ENCODE data around the gene SLC37A2. TPM values are rescaled to one million over a fixed set of nuclear protein-coding genes. Genes with fewer than 3 reads are reported as not detected.

SLC37A2 gene
- polyA plus RNA-seq, 1 experiment = 0.75 TPM

- Histone ChIP-seq H3K27me3 (ENCODE audit: control insufficient read depth, insufficient read depth, low read length) (no peaks in the 10 kb centered on the region), H3K36me3 (ENCODE audit: control insufficient read depth, insufficient read depth, low read length) (no peaks in the 10 kb centered on the region), H3K4me3 (ENCODE audit: low read depth, low read length) (no peak overlapping the region)
- ChIA-PET CTCF (interaction anchor here (1.0 to 2.6 kb wide), 2 partner anchors 9 to 17 kb away, joined by 3 to 6 read pairs; no protein-coding TSS in a partner anchor), POLR2A (no interaction called here)
- no peak for TF ChIP-seq CTCF (IDR thresholded peaks at IDR 0.05; ENCODE audit: insufficient read depth, low read depth, low read length)
- DNase-seq (ENCODE audit: low read depth) = no peak
Observed at GRCh38 chr11:125073616-125074483, 10.7 kb downstream of the SLC37A2 start.

- Histone ChIP-seq H3K36me3 (ENCODE audit: control insufficient read depth, insufficient read depth, low read length) (no peaks in the 10 kb centered on the region), H3K4me3 (ENCODE audit: low read depth, low read length) (no peak overlapping the region), H3K27me3 (ENCODE audit: control insufficient read depth, insufficient read depth, low read length) (no peaks in the 10 kb centered on the region; the same call in 1 of the 2 replicates)
- TF ChIP-seq CTCF (IDR thresholded peaks at IDR 0.05; ENCODE audit: insufficient read depth, low read depth, low read length) = no peak
- POLR2A ChIA-PET = no interaction called here
- CTCF ChIA-PET = interaction anchor here (0.8 to 2.6 kb wide), 3 partner anchors 10 to 67 kb away, joined by 3 to 6 read pairs (median 3); no protein-coding TSS in a partner anchor
- no peak for DNase-seq (ENCODE audit: low read depth)
Observed at GRCh38 chr11:125074511-125075241, 11.6 kb downstream of the SLC37A2 start.

- CTCF ChIA-PET = interaction anchor here (0.8 kb wide), 1 partner anchor 67 kb away, joined by 3 read pairs; no protein-coding TSS in a partner anchor
- H3K36me3 ChIP-seq (ENCODE audit: control insufficient read depth, insufficient read depth, low read length) = no peaks in the 10 kb centered on the region
- H3K27me3 ChIP-seq (ENCODE audit: control insufficient read depth, insufficient read depth, low read length) = no peaks in the 10 kb centered on the region; the same call in 1 of the 2 replicates
- no peak for TF ChIP-seq CTCF (IDR thresholded peaks at IDR 0.05; ENCODE audit: insufficient read depth, low read depth, low read length)
- no peak for DNase-seq (ENCODE audit: low read depth)
- POLR2A ChIA-PET = no interaction called here
- H3K4me3 ChIP-seq (ENCODE audit: low read depth, low read length) = no peak overlapping the region
Observed at GRCh38 chr11:125075242-125075625, 12.1 kb downstream of the SLC37A2 start.

GRCh38 chr11:125075900-125076317, 12.8 kb downstream of the SLC37A2 start:
- DNase-seq (ENCODE audit: low read depth) = no peak

More at GRCh38 chr11:125075900-125076317, 12.8 kb downstream of the SLC37A2 start:
- ChIA-PET CTCF (no interaction called here), POLR2A (no interaction called here)
- Histone ChIP-seq H3K4me3 (ENCODE audit: low read depth, low read length) (no peak overlapping the region), H3K36me3 (ENCODE audit: control insufficient read depth, insufficient read depth, low read length) (no peaks in the 10 kb centered on the region), H3K27me3 (ENCODE audit: control insufficient read depth, insufficient read depth, low read length) (no peaks in the 10 kb centered on the region; the same call in 1 of the 2 replicates)
- TF ChIP-seq CTCF (IDR thresholded peaks at IDR 0.05; ENCODE audit: insufficient read depth, low read depth, low read length) = no peak

Measured in BJ (cell line).